ENCODE results near the gene NEK6.

NEK6 gene

DNA sequence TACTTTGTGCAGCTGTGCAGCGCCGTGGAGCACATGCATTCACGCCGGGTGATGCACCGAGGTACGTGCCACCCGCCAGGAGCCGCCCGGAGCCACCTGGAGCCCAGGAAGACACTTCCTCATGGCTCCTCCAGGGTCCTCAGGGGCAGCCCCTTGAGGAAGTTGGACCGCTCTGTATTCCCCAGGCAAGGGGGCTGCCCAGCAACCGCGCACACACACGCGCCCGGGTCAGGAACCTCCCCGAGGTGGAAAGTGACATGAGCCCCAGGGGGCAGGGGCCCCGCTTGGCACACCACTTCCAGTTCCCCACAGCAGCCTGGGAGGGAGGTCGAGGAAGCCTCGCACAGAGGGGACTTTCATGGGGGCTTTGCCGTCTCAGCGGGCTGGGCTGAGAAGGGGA, 68.6 kb downstream of the NEK6 start:
- no peak for DNase-seq

DNA sequence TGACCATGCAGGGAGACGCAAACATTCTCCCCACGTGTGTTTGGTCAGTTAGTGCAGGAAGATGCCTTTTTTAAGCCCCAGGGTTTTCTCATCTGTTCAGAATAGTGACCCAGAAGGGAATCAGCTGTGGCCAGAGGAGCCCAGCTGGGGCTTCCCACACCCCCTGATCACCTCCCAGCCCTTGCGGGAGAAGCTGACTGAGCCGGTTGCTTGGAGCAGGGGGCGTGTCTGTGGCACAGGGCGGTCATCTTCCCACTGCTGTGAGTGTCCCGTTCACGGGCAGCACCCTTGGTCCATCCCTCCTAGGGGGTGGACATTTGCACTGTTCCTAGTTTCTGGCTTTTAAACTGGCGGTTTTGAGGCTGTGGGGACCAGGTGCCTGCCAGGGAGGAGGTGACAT, 69.7 kb downstream of the NEK6 start:
- DNase-seq, result no peak

DNA sequence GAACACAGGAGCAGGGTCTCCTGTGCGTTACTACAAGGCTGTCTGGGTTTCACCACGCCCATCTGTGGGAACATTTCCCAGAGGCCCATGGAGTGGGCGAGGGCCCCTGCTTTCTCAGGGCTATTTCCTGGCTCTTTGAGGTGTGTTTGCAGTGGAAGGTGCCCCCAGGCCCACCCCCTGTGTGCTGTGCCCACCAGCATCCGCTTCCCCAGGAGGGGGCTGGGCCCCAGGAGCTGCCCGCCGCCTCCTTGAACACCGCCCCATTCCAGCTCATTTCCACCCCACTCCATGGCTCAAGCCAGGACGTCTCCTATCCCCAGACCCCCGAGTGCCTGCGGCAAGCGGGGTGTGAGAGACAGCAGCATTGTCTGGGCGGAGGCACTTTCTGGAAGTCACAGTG, 70.5 kb downstream of the NEK6 start:
- DNase-seq, result no peak

DNA sequence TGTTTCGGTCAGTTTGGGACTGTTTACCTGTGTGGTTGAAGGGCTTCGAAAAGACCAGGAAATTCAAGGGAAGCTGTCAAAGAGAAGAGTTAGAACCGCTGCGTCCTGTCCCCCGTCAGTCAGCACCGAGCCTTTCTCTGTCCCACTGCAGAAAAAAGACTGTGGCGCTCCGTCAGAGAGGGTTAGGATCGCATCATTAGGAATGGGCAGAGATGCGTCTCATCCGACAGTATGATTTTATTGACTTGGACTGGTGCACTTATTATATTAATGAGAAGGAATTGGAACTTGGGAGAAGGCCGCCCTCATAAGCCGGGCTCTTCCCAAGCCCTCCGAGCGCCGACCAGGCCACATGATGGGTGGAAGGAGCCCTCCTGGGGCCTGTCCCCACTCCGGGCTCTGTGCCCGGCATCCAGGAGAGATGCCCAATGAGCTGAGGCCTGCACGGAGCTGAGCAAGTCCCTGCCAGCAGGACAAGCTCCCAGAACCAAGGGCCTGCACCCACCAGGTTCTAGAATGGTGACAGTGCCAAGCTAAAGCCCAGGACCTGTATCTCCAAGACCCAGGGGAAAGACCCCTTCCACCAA, 71.5 kb downstream of the NEK6 start:
- DNase-seq, result no peak

DNA sequence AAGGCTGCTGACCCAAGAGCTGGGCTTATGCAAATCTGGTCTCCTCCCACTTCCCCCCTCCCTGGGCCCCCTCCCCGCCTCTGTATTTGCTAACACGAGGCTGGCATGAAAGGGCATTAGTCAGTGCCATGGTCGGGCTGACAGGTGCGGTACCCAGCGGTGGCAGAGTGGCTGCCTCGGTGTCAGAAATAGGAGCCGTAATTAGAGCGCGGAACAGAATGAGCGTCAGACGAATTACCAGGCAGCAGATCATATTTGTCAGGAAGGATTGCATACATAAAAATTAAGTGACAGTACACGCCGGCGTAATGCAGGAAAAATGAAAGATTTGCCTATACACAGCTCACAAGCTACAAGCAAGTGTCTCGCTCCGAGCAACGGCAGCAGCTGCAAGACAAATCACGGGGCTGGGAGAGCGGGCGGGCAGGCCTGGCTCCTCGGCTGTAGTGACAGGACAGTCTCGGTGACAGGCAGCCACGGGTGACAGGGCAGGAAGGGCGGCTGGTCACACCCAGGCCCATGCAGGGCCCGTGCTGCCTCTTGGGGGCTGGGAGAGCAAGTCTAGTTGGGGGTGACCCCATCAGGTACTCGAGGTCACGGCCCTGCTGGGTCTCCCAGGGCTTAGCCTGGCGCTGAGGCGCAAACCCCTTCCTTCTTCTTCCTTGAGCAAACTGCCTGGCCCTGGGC, 72.4 kb downstream of the NEK6 start:
- no peak for DNase-seq

DNA sequence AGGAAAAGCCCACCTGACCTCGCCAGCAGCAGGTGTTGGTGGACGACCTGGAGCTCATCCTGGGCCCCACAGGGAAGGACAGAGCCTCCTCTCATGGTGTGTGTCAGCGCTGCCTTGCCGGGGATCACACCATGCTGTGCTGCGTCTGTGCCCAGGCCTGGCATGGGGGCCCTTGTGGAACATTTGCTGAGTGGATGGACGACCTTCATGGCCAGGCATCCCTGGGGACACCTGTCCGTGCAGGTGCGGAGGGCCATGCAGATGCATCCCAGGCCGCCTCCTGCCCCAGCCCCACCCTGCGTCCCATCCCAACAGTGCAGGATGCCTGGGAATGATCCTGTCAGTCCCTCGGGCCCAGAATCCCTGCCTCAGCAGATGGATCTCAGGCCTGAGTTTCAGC, 73.8 kb downstream of the NEK6 start:
- DNase-seq, result no peak

DNA sequence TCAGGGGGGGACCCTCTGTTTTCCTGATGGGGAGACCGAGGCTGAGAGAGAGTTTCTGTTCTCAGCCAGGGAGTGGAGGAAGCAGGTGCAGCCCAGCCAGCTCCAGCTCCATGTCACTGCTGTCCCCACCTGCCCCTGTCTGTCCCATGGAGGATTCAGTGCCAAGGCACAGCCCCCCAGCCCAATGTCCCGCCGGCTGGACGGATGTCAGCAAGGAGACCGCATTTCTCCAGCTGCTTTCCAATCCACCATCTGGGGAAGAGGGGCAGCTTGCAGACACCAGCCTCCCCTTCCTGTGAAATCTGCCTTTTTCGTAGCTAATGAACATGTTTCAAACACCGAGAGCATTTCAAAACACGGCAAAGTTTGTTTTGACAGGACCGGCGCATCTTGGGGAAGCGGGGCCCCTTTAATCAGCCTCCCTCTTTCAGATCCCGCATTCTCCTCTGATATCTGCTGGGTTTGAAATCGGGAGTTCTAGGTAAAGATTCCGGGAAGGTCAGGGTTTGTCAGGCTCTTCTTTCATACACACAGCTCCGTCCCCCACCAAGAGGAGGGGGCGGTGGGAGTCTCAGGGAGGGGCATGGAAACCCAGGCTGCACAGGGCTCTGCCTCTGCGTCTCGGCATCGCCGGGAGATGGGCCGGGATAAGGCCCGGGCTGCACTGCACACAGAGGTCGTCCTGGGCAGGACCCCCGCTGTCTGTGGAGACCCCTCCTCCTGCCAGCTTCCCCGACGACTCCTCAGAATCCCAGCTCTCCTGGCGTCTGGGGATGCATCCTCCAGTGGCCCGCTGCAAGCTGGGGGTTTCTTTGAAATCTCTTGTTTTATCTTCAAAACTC, 74.8 kb downstream of the NEK6 start:
- DNase-seq, result no peak

DNA sequence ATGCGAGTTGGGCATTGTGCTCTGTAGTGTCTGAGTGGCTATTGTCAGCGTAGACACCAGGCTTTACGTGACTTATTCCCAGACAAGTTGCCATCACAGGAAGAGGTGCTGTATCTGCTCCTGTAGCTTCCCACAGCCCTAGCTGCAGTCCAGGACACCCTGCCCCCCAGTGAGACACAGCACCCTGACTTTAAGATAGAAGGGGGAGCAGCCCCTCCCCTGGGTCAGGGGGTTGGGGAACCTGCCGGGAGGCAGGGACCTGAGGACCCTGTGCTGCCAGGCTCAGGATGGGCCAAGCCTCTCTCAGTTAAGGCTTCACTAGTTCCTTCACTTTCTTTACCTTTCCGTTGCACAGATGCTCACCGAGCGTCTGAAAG, 75.4 kb downstream of the NEK6 start:
- DNase-seq, result no peak

DNA sequence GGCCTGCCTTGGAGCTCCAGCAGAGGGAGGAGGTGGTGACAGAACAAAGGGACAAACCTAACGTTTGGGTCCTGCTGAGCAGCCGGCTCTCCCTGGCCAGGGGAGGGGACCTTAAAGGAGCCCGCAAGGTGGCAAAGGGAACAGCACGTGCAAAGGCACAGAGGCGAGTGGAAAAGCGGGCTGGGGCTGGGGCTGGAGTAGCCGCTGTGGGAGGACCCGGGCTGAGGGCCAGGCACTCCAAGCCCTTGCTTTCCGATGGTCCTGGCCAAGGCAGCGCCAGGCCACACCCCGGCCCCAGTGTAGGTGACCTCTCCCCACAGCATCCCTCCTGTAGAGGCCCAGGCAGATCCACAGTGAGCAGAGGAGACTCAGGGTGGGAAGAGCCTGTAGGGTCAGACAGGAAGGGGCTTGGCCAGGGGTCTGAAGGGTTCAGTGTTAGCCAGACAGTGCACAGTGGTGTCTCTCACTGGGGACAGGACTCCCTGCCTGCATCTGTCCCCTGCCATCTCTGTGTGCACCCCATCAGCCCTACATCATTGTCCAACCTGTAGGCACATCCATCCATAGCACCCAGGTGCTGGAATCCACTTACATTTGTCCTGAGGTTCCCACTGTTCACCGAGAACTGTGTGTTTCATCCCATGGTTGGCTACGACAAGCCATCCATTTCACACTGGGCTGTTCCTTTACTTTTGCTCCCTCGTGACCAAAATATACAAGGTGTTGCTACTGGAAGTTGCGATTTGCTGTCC, 77.0 kb downstream of the NEK6 start:
- no peak for DNase-seq

DNA sequence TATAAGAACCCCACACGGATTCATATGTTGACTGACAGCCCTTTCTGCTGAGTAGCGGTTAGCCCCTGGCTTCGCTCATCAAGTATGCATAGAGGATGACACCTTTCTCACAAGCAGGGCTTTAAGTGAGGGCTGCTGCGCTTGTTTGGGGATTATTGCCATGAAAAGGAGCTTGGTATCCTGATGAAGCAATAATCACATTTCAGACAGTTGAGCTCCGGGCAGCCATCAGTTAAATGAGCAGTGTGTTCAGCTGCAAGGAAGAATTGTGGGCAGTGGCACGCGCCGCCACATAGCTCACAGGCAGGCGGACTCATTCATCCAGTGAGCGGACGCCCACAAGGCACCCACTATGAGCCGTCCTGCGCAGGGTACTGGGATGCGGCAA, 77.6 kb downstream of the NEK6 start:
- DNase-seq, result no peak

DNA sequence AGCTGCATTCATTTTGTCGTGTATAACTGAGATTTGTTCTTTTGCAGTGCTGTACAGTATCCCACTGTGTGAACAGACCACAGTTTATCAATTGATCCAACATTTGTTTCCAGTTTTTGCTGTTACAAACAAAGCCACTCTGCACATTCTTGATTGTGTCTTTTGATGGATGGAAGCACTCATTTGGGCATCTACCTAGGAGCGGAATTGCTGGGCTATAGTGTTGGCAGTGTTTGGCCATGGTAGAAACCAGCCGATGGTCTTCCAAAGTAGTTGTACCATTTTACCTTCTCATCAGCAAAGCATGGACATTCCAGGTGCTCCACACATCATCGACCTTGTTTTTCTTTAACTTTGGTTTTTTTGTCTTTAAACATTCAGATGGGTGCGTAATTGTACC, 79.8 kb downstream of the NEK6 start:
- DNase-seq, result no peak

DNA sequence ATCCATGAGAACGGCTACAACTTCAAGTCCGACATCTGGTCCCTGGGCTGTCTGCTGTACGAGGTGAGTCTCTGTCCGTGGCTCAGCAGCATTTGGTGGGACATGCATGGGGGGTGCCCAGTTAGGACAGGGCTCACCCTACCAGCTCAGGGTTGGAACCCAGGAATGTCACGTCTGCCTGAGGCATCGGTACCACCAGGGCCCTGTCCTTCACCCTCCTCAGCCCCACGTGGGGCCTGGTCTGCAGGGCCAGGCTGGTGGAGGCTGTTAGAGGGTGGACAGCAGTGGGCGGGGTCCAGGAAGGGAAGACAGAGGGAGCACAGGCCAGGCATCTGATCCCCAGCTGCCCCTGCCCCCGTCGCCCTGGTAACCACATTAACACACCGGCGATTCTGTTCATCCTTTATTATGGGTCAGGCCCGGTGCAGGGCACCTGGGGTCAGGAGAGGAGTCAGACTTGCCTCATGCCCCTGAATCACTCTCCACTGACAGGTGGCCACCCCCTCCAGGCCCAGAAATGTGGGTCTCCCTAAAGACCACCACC, 81.9 kb downstream of the NEK6 start:
- no peak for DNase-seq

DNA sequence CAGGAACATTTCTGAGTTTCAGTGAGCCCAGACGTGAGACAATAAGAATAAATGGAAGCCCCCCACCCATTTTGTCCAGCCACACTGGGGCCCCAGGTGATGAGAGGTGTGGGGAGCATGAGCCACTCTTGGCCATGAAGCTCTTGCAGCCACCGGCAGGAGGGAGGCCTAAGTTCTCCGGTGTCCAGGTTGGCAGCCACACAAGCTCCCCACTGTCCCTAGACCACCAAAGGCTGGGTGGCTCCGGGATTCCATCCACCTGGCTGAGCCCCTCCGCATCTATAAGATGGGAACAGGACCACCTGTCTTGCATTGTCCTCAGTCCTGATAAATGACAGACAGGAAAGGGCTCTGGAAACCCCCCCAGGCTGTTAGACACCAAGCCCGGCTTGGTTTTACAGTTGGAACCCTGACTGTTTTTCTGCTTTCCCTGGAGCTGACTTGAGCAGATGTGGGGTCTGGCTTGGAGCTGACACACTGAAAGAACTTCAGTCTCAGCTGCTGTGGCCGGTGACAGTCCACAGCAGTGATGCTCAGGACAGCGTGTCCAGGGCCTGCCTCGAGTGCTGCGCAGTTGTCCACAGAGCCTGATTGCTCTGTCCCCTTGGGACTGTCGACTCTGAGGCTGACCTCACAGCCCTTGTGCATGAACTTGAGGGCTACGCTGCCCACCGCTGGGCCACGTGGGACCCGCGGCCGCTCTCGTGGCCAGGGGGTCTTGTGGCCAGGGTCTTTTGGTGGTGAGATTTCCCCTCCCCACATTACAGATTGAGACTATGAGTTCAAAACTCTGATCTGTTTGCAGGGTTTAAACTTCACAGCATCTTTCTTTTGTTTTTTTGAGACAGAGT, 82.7 kb downstream of the NEK6 start:
- no peak for DNase-seq

DNA sequence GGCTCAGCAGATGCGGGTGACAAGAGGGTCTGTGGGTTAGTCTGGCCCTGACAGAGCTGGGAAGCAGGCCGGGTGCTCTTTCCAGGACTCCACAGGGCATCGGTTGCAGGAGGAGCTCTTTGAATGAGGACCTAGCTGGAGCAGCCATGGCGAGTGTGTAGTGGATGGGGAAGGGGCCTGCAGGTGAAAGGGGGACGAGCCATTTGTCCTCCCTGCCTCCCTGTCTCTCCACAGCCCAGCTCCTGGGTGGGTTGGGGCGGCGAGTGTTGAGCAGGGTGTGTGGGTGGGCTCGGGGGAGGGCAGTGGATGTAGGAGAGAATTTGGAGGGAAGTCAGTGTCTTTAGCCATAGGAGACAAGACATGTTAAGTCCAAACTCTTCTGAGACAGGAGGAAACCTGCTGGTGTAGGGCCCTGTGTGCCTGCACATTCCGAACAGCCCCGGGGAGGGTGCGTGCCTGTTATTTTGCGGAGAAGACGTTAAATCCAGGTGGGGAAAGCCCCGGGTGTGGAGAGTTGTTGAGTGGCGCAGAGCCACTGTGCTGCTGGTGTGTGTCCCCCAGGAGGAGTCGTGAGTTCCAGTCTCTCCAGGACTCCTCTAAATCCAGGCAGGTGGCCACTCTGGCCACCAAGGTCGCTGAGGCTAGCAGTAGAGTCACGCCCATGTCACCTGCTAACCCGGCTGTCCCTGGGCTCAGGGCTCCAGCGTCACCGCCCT, 83.9 kb downstream of the NEK6 start:
- DNase-seq, result no peak

DNA sequence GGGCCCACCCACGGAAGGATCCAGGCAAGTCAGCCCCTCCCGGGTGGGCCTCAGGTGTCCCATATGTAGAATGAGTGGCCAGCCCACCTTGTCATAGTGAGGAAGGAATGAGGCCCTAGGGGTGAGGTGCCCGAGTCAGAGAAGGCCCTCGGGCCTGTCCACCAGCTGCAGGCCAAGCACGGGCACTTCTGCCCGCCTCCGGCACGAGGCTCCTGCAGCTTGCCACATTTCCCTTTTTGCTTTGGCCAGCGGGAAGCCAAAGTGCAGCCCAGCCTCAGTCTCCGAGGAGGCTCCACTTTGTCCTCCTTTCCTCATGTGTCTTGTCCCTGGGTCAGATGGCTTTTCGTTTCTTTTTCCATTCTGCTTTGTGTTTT, 84.6 kb downstream of the NEK6 start:
- no peak for DNase-seq

DNA sequence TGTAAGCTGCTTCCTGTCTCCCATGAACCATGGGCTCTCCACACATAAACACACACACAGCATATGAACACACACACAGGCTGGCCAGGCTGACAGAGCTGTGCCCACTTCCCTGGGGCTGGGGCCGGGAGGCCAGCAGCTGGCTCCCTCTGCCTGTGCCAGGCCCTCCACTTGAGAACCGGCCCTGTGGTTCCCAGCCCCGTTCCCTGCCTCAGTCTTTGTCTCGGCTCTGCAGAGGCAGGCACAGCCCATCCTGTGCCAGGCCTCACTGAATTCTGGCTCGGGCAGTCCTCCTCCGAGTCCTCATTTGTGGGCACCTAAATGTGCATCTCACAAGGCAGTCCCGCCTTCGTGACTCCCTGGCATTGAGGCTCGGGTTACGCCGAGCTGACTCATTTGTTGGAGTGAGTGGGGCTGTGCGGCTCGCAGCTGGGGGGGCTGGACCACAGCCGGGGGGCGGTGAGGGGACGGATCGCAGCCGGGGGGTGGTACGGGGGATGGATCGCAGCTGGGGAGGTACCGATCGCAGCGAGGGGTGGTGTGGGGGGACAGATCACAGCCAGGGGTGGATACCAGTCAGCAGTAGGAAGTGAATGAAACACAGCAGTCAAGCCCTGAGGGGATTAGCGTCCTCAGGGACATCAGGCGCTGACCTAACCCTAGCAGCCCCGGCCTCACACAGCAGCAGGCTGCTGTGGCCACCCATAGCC, 85.2 kb downstream of the NEK6 start:
- DNase-seq, result peak; percentile 37

DNA sequence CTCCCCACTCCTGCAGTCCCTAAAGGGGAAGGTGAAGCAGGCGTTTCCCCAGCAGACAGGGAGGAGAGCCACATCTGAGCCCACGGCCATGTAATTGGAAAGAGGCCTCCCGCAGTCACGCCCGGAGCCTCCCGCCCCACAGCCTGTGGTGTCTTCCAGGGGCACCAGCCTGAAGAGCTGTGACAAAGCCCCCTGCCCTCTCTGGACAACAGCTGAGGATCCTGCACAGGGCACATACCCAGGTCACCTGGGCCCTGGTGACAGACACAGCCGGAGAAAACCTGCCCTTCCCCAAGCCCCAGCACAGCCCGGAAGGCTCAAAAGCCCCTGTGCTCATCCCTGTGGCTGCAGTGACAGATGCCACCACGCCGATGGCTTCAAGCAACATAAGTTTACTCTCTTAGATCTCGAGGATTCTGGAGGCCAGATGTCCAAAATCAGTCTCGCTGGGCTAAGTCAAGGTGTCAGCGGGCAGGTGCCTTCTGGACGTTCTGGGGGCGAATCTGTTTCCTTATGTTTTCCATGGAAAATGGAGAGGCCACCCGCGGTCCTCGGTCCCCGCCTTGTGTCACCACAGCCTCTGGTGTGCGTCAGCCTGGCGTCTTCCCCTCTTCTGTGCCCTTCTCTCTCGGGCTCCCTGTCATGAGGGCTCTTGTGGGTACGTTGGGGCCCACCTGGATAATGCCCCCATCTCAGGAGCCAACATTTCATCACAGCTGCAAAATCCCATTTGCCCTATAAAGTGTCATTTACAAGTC, 86.0 kb downstream of the NEK6 start:
- no peak for DNase-seq

DNA sequence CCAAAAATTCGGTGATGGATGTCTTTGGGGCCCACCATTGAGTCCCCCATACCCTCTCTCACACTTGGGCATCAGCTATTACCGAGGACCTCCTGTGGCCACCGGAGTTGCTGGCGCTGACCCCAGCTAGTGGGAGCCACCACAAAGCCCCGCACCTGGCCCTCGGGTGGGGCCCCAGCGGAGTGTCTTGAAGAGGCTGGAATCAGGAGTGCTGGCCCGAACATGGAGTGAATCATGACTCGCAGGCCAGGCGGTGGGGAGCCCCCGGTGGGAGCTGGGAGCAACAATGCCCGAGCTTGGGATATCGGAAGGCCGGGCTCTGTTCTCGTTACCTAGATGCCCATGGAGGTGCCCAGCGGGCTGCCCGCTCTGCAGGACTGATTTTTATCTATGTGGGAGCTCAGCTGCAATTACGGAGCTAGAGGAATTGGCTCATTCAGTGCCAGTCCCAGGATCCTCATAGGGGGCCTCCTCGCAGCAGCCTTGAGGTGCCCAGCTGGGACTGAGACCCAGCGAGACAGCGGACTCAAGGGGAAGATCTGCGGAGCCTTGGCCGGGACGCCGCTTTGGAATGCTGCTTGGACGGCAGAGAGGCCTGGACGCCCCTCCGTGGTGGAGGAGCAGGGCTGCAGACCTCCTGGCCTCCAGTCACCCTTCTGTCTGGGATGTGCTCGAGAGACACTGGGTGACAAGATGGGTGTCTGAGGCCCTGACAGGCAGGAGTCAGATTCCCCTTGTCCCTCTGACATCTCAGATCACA, 86.7 kb downstream of the NEK6 start:
- DNase-seq, result no peak

DNA sequence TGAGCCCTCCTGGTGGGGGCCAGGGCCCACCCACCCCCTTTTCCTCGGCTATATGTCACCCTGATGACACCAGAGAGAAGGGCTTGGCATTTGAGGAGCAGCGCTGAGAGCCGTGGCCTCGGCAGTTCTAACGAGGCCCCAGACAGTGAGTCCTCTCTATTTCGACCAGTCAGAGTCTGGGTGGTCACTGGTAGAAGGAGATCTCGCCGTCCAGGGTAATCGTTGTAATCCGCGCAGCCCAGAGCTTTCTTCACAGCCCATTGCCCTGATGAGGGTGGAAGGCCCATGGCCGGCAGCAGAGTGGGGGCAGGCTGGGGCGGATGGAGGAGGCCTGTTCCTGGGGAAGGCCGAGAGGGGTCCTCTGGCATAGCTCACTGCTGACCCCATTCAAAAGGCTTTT, 87.3 kb downstream of the NEK6 start:
- no peak for DNase-seq
